Ecto neural progenitor cell (in vitro differentiated cells): ENCODE measurements around the gene GRAMD4.

Experiments used
- DNase-seq: peaks from one replicate; pipeline ENCODE4 v3.0.0-alpha.2; 2018; ENCODE audit warnings: low spot score

GRAMD4 gene, protein sequence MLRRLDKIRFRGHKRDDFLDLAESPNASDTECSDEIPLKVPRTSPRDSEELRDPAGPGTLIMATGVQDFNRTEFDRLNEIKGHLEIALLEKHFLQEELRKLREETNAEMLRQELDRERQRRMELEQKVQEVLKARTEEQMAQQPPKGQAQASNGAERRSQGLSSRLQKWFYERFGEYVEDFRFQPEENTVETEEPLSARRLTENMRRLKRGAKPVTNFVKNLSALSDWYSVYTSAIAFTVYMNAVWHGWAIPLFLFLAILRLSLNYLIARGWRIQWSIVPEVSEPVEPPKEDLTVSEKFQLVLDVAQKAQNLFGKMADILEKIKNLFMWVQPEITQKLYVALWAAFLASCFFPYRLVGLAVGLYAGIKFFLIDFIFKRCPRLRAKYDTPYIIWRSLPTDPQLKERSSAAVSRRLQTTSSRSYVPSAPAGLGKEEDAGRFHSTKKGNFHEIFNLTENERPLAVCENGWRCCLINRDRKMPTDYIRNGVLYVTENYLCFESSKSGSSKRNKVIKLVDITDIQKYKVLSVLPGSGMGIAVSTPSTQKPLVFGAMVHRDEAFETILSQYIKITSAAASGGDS

DNA sequence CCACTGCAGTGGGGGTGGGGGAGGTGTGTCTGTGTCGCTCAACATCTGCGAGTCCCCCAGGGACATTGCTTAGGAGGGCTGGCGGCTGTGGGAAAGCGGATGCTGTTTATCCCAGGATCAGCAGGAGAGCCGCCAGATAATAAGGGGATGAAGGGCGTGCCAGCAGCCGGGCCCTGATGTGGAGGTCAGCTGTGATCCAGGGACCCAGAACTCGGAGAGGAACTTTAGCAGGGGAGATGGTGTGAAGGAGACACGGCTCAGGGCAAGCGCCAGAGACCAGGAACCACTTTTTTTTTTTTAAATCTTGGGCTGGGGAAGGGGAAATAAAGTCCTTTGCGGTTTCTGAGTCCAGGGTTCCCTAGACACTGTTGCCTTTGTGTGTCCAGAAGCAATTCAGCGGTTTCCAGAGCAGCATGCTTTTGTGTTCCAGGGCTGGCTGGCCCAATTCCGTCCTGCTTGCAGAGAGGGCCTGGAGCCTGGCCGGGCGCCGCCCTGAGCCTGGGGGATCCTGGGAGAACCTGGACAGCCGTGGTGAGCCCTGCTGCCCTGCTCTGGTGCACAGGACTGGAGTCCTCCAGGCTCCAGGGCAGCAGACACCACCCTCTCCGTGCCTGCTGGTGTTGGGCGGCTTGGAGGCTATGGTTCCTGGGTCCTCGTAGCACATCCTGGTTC, at the start of gene GRAMD4:
Gene GRAMD4, plus strand, starts transcription at position 557 of the 672 bp plus-strand sequence. CDS start 6,414 bp downstream, outside the sequence.
- no peak for DNase-seq

DNA sequence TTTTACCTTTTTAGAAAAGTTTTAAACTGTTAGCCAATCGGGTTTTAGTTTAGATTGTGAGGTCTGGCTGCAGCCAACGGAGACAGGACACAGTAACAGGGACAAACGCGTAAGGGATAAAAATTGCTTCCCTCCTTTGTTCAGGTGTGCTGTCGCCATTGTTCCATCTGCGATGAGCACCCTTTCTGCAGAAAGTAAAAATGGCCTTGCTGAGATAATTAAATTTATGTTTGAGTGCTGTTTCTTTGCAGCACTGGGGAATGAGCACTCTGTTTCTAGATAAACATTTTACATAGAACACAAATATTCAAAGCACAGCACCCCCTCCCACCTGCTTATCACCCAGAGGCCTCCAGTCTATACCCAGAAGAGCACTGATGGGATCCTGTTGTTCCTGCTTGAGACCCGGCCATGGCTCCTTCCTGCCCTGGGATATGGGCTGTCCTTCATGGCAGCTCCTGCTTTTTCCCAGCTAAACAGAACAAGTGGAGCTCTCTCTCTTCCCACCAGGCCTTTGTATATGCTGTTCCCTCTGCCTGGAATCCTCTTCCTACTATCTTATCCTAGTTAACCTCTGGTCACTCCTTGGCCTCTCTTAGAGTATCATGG, 48.4 kb upstream of the GRAMD4 start:
- DNase-seq, result no peak

DNA sequence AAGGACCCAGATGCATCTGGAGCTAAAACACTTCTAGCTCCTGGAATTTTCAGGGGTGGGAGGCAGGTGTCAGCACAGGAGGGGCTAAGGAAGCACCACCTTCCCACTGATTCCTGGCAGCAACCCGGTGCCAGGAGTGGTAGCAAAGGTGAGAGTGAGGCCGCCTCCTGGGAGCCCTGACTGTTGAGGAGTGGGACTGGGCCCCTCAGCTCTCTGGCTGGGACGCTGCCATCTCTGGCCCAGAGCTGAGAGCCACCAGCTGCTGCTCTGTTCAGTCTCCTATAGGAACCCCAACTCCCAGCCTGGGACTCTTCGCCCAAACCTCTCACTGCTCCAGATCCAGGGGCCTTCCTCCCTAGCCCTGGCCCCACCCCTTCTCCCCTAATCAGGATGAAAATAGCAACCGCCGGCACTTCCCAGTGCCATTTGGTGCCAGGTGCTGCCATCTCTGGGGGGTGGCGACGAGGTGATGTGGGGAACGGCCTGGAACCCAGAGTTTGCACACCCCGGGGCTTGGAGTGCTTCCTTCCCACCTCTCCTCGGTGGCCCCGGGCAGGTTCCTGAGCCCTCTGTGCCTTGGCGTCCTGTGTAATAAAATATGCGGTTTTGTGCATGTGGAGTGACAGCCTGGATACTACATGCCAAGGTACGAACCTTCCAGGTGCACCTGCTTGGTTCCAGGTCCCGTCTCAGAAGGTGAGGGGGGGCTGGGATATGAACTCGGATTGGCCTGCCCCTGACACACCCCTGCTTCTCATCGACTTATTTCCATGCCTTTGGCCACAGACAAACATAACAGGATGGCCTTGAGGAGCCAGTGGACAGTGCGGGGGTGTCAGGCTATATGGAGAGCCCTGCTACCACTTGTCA, 47.0 kb upstream of the GRAMD4 start:
- DNase-seq, result no peak

DNA sequence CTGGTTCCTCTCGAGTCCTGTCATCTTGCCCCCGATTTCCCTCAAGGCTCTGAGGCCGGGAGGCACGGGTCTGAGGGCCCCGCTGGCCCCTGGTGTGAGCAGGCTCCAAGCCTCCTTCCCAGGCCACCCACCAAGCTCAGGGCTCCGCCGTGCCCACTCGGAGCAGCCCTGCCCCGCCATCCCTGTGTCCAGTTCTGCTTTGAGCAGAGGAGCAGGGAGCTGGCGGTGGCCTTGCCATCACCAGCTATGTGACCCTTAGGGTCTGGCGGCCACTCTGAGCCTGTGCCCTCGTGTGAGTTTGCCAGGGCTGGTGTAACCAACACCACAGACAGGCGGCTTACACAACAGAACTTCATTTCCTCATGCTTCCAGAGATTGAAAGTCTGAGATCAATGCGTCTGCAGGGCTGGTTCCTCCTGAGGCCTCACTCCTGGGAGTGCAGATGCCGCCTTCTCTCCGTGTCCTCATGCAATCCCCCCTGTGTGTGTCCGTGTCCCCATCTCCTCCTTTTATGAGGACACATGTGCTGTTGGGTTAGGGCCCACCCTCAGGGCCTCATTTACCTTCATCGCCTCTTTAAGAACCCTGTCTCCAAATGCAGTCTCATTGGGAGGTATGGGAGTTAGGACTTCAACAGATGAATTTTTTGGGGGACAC, 46.3 kb upstream of the GRAMD4 start:
- DNase-seq, result no peak

DNA sequence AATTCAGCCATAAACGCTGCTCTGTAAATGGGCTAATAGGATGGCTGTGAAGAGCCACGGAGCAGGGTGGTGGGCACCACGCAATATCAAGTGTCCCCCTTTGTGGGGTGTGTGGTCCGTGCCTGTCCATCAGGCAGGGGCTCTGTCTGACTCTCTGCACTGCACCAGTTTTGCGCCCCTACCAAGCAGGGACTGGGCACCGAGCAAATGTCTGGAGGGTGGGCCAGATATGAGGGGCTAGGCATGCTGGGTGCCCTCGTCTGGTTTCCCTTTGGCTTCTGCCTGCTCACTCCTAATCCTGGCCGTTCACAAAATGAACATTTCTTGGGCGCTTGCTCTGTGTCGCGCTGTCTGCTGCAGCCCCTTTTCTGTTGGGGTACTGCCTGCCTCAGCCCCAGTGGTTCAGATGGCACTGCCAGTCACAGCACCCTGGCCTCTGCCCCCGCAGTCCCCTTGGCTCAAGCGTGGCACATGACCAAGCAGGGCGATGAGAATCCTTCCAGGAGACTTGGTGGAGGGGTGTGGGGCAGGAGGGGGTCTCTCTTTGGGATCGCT, 45.7 kb upstream of the GRAMD4 start:
- no peak for DNase-seq

DNA sequence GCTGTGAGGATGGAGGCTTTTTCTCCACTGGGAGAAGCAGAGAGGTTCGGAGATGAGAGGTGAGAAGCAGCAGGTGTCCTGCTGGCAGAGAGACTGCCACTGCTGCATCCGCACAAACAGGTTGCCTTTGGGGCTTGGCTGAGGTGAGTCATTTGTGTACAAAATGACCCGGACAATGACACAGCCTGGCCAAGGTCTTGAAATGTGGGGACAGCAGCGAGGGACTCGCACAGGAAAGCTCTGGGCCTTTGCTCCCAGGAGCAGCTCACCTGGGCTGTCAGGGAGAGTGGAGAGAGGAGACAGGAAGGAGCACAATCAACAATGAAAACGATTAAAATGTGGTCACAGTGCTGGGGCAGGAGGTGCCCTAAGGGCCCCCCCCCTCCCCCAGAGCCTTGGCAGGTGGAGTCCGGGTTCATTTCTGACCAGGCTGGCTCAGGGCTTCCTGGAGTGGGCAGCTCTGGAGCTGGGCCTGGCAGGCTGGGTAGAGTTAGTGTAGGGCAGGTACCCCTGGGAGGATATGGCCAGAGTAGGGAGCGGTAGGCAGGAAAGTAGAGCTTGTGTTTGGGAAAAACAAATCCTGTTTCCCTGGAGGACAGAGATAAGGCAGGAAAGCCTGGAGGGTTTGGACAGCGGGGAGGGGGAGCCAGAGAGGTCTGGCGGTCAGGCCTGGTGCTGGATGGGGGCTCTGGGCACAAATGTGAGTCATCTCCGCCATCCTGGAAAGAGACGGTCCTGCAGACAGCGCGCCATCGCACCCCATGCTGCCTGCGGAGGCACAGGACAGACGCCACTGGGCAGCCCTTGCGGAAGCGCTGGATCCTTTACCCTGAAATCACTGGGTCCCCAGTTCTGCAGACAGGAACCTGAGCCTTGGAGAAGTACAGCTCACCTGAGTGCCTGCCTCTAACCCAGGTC, 44.9 kb upstream of the GRAMD4 start:
- no peak for DNase-seq

DNA sequence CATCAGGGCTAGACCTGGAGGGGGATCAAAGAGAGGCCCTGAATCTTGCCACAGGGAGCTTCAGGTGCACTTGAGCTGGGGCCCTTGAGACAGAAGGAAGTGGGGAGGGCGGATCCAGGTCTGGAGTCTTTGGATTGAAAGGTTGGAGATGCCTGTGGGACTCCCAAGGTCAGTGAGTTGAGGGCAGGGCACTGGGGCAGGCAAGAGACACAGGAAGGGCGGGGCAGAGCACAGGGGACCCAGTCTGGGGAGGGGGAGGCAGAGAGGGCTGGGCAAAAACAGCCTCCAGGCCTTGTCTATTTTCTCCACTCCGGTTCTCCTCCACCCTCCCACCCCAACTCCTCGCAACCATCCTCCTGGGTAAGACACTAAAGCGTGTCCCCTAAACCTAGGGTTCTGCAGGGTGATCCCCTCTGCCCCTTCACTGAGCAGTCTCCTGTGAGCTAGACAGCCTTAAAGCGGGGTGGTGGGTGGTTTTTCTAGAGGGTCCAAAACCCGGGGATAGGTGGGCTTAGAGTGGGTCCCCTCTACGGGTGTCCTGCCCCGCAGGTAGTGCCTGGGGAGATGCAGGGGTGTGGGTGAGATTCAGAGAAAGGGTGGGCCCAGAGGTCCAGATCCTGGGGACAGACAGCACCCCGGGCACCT, 44.2 kb upstream of the GRAMD4 start:
- DNase-seq, result no peak

DNA sequence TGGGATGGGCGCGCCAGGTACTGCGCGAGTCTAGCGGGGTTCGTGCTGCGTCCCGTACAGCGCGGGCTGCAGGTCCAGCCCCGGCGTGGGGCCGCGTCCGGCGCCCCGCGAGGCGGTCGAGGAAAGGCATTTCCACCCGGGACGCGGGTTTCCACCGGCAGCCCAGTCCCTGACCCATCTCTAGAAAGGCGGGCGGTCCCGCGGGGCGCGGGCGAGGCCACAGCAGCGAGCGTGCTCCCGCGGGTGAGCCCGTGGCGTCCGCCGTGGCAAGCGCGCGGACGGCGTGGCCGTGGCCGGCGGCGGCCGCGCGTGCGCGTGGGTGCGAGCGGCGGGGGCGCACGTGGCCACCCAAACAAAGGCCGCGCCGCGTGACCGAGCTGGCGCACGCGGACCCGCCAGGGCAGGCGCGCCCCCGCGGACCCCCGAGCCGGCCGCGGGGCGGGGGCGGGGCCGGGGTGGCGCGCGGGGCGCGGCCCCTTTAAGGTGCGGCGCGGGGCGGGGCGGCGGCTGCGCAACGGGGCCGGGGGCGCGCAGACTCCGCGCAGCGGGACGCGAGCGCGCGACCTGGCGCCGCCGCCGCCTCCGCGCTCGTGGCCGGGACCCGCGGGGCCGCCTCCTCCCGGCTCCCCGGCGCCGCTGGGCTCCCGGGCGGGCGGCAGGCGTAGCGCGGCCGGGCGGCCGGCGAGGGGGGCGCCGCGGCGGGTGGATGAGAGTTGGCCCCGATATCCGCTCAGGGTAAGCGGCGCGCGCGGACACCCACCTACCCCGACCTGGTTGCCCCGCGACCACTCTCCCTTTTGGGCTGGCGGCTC, 43.4 kb upstream of the GRAMD4 start:
- no peak for DNase-seq

DNA sequence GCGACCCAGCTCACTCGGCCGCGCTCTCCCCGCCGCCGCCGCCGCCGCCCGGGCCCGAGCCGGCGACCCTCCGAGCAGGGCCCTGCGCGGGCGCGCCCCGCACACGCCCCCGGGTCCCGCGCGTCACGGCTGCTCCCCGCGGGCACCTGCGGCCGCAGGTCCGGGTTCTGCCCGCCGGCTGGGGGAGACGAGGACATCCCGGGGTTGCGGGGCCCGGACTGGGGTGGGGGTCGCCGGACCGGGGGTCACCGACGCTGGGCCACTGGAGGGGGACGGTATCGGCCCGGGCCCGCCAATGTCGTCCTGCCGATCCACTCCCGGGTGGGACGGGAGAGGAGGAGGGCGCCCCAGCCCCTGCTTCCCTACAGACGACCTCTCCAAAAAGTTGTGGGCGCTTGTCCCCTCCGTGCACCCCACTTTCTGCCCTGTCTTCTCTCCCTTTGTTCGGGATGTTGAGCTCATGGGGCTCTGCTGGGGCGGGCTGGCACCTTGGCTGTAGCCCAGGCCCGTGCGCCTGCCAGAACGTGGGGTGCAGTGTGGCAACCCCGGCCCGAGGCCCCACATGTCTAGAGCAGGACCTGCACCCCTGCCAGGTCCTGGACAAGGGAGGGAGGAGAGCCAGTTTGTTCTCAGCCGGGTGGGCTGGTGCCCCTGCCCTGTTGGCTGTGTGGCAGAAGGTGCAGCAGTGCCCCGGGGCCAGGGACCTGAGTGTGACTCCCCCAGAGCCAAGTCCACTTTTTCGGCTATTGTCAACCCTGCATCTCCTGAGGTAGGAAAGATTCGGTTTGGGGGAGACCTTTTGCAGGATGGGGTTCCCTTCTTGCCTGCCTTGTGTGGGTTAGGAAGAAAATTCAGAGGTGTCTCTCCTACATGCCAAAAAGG, 42.6 kb upstream of the GRAMD4 start:
- DNase-seq, result no peak

DNA sequence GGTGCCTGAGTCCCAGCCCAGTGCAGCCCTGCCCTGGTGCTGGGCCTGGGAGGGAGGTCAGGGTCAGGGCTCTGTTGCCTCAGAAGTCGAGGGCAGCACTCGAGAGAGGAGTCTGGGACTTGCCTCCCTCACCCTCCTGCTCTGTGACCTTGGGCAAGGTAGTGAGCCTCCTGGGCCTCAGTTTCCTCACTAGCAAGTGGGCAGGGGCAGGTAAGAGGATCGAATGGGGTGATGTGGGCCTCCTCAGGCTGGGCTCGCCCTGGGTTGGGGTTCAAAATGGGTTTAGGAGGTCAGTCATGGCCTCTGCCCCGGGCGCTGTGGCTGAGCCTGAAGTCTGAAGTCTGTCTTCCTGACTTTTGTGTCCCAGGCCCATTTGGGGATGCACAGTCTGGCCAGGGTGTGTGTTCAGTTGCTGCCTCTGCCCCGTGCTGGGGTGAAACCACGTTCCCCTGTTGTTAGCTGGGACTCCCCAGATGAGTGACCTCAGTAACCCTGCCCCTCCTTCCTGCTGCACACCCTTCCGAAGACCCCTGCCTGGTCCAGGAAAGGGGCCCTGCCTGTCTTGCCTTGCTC, 41.8 kb upstream of the GRAMD4 start:
- no peak for DNase-seq

DNA sequence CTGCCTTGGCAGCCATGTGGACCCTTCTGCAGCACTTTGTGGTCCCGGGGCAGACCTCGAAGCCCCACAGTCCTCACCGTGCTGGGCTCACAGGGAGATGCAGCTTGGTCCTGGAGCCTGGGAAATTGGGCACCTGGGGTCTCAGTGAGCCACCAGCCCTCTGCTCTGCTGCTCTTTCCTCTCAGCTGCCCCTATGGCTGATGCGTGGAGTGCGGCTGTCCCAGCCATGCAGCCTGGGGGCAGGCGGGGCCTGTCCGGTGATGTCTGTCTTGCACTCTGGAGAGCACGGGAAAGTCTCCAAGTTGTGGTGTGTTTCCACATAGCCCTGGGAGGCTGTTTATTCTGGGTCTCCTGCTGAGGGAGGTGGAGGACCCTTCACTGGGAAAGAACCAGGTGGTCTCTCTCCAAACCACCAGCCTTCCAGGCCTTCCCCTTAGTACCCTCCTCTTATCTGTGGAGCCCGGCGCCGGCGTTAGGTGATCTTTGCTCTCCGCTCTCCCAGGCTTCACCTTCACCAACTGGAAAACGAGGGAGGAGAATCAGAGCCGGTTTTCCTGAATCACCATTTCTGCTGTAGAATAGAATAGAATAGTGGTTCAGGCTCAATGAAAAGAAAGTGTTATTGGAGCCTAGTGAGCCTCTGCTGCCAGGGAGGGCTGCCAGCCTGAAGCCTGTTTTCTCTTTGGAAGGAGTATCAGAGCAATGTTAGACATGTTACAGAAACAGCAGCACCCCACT, 41.2 kb upstream of the GRAMD4 start:
- DNase-seq, result no peak

DNA sequence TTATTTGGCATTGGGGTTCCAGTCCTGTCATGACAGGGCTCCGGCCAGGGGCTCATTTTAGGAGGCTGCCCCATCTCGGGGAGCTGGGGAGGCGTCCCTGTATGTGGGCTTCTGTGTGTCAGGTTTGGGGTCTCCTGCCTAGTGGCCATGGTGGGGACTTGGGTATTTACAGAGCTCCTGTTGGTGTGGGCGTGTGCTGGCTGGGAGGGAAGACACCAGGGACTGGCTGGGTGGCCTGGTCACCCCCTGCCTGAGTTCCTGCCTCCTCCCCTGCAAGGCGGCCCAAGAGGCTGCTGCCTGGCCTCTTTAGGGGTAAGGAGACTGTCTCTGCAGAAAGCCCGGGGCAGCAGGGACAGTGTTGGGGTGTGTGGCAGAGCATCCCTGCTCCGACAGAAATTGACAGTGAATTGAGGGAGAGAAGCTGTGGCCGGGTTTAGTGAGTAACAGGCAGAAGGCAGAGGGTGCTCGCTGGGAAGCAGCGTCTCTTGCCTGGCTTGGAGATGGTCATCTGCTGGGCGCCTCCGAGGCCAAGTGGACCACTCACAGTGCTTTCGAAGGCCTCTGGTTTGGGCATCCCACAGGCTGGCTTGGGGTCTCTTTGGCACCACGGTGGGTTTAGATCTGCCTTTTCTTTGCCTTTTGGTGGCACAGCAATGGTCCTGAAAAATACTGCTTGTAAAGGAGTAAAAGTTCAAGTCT, 40.3 kb upstream of the GRAMD4 start:
- no peak for DNase-seq

DNA sequence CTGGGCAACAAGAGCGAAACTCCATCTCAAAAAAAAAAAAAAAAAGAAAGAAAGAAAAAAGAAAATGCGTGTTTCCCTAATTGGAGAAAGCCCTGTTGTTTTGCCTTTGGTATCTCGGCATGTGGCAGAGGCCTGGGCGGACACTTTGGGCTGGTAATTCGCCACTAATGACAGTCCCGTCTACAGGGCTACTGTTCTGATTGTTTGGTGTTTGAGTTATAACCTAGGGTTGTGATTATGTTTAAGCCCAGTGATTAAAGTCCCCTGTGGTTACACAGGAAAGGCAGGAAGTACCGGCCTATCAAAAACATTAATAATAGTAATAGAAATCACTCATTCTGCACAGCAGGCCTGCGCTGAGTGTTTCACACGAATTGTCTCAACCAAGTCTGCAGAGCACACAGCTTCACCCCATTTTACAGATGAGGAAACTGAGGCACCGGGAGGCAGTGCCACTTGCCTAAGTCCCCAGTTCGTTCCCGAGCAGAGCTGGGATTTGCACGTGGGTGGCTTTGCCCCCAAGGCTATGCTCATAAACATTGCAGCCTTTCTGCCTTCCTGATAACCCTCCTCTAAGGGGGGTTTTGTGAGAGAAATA, 39.1 kb upstream of the GRAMD4 start:
- no peak for DNase-seq

DNA sequence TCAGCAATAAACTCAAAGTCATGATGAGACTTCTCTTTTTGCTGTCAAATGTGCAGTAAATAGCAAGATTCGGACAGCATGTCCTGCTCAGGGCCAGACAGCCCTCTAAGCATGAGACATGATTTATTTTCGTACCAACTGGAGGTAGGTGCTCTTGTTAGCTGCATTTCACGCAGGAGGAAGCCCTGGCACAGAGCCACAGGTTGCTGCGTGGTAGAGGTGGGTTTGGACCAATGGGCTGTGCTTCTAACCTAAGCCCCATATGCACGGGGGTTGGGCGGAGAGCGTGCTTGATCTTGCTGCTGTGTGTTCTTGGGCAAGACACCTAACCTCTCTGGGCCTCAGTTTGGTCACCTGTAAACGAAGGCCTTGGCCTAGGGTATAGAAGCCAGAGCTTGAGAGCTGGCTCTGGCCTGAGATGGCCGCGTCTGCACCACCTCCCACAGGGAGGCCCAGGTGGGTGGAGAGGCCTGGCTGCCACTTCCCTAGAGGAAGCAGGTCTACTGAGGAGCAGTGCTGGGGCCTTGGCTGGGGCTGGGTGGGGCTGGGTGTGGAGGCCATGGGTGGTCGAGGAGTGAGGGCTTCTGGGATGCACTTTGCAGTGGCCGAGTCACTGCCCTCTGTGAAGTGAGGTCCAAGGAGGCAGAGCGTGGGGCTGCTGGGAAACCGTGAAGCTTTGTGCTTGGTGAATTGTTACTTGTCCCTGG, 38.5 kb upstream of the GRAMD4 start:
- no peak for DNase-seq
